Stimulated activated CD4-positive, alpha-beta T cell treated with anti-CD3 and anti-CD28 coated beads, Interleukin-1b, Interleukin-23, amount 100 ng/mL, for 1 hour (primary cell): ENCODE measurements around the gene COL25A1.

Experiments used
- DNase-seq, 2 donors: peaks; one replicate each; pipeline ENCODE4 v3.0.0-alpha.2; 2020; ENCODE audit warnings: low read depth in 2 of 2

COL25A1 gene

DNA sequence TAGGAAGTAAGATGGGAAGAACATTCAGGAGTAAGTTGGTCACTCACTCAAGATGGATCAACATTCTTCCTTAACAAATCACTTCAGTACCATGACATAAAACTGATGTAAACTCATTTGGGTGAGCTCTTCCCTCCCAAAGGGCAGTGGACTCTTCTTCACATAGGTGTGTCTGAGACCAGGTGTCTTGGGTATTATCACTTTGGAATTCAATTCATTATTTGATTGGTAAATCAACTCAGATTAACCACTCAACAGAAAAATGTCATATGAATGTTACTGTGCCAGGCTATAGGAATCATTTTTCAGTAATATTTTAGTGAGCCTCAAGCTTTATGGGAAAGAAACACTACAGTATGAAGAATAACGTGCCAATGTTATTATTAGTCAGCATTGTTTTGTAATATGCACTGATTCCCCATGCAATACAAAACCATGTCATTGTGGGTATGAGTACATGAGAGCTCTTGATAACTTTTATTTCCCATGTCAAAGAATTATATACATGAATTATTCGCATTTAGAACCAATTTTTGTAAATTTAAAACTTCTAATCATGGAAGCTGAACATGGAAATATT is 481.0 kb downstream of the COL25A1 start:
- no peak for DNase-seq

DNA sequence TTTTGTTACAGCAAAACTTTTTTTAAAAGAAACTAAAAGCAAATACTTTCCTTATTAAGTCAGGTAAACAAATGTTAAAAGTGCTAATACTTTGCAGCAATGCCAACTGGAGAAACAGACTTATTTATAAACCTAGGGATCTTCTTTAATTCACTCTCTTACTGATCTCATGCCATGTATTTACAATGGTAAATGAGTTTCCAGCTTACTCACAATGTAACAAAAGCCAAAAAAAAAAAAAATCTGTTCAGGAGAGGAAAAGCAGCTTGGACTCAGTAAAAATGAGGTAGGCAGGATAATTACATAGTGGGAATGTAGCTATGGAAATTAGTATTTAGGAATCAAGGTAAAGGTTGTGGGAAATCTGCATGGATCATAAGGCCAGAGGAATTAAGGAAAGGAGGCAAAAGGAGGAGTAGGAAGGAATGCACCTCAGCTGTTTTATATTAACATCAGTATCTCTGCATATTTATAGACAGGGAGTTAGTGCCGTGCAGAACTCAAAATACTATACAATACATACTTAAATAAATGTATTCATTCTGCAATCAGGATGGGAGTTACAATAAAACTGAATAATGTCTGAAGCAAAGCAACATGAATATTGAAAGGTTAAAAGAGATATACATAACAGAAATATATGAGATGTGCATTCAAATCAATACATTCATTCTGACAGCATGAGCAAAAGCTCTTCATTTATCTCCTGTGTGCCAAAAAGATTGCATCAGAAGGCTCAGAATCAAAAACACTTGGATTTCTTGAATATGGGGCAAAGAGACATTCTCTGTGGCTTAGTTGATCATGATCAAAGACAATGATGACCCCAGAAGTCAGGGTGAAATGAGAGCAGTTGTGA is 481.7 kb downstream of the COL25A1 start:
- DNase-seq = no peak

DNA sequence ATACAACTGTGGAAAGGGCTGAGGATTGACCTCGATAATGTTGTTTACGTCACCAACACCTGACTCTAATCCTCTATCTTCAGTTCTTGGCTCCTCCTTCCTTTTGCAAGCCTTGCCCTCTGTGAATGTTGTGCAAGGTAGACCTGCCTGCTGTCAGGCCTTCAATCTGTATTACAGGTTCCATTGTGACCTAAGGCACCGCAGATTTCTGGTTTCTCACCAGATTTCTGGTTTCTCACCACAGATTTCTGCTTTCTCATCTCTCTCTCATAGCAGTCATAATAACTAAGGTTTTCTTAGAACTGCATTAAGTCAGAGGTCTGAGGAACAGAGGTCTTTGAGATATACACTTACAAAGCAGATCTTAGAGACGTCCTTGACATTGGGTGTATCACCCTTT is 488.1 kb downstream of the COL25A1 start:
- DNase-seq = no peak

DNA sequence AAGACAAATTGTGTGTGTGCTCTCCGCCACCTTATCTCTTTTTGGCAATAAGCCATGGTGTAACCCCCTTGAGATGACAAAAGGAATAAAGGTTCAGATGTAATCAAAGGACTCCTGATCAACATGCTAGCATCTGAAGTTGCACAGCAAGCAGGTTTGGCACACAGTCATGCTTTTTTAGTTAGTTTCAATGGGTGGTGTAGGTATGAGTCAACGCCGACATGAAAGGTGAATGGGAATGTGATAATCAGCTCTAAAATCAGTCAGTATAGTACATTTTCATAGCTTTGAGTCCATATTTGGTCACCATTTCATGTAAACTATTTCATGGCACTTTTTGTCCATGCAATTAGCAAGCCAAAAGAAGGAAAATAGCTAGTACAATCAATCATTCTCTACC is 489.2 kb downstream of the COL25A1 start:
- DNase-seq = no peak

DNA sequence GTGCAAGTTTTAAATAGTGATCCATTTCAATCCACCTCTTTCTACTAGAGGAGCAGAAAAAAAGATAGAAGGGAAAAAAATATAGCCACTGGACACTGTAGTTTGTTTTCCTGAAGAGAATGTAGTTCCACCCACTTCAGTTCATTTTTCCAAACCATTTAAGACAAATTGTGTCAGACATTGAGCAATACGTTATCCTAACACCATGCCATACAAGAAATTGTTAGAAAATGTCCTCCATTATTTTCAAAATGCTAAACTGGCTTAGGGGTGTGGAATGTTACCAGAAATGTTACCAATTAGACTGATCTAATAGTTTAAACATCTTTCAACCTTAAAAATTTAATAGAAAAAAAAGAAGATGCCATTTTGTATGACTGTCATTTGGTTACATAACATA is 491.0 kb downstream of the COL25A1 start:
- DNase-seq = no peak

DNA sequence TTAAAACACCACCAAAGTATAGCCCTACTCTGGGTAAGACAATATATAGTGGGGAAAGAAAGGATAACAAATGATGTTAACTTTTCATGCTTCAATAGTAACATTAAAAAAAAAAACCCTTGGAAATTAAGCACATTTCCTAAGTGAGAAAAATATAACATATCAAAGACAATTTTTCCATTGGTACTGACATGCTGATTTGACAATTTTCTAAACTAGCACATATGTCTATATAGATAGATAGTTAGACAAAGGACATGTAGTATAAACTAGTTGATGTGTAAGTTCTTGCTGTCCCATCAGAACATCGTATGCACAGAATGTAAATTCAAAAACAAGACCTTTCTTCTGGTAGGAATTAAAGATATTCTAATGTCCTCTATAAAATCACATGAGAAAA is 492.4 kb downstream of the COL25A1 start:
- DNase-seq = no peak

DNA sequence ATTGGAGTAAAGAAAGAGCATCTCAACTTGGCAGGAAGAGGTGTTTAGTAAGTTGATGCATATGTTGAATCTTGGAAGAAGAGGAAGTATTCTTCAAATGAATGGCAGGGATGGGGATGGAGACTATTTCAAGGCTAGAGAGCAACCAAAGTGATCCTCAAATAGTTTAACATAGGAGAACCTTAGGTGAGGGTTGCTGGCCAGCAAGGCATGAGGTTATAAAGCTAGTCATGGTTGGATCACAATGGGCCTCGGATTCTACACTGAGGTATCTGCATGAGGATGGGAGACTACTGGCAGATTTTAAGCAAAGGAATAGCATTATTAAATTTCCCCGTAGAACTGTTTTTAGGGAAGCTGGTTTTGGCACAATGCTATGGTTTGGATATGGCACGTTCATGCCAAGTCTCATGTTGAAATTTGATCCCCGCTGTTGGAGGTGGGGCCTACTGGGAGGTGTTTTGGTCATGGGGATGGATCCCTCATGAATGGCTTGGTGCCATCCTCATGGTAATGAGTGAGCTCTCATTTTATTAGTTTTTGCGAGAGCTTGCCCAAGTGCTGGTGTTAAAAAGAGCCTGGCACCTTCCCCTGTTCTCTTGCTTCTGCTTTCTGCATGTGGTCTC is 497.7 kb downstream of the COL25A1 start:
- no peak for DNase-seq

DNA sequence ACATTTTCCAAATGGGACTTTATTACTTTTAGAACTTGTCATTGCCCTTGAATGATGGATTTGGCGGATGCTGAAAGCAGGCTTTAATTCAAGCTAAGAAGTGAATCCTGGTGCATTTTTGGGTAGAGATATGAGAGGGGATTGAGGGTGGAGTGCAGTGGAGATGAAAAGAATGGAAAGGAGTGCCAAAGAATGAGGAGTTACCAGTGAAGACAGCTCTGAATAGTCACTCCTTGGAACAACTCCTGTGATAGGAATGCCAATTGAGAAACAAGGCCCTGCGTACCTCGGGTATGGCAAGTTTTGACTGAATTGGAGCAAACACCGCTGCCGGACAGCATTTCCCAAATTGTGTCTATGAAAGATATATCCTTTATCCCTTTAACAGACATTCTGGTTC is 503.2 kb downstream of the COL25A1 start:
- no peak for DNase-seq

DNA sequence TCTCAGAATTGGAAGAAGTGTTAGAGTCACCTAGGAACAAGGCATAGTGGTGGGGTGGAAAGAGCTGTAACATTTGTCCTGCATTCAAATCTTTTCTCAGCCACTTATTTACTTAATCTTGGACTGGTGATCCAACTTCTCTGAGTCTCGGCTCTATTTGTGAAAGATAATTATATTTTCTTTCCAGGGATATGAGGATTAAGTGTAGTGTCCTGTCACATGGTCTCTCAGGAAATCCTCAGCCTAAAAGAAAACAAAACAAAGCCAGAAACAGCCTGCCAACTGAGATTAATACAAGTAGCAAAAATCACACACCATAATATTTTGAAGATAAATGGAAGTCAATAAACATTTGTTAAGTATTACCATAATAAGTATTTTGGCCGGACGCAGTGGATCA is 506.3 kb downstream of the COL25A1 start:
- DNase-seq = no peak

DNA sequence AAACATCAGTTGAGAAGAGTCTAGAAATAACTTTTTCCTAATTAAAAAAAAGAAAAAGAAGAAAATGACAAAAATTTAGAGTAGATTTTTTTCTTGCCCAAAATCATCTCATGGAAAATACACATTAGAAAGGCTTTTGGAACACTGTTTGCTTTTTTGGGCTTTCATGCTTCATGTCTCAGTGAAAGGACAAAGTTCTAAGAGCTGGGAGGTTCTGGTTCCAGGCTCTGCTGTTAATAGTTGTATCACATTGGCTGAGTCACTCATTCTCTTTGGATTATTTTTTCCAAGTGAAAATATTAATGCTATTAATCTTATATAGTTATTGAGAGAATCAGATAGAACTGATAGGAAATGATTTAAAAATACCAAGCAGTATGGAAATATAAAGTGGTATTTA is 506.7 kb downstream of the COL25A1 start:
- no peak for DNase-seq

DNA sequence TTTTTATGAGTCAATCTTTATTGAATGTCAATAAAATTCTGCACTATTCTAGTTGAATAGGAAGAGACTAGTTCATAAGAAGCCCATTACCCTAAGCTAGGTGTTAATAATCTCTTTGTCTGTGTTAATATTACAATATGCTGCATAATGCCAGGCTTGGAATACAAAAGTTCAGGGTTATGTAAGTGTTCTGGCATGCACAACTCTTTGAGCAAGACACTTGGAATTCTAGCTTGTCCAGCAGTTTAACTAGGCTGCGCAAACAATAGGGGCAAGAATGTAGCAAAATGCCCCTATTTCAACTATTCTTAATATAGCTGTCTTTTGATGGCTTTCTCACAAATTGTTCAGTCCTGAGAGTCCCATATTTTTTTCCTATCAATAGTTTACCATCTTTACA is 508.3 kb downstream of the COL25A1 start:
- no peak for DNase-seq

DNA sequence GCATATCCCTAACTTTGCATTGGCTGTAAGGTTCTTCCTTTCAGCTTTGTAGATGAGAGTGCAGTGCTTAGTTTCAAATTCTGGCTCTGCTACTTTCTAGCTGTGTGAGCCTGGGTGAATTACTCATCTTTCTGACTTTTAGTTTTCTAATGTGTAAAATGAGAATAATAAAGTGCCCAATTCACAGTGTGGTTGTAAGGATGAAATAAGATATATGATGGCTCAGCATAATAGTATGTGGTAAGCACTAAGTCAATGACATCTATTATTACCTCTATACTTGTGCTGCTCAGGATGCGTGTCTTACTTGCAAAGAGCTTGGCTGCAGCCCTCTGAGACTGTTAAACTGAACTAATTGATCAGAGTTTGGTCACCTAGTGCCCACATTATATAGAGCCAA is 509.0 kb downstream of the COL25A1 start:
- DNase-seq = no peak

DNA sequence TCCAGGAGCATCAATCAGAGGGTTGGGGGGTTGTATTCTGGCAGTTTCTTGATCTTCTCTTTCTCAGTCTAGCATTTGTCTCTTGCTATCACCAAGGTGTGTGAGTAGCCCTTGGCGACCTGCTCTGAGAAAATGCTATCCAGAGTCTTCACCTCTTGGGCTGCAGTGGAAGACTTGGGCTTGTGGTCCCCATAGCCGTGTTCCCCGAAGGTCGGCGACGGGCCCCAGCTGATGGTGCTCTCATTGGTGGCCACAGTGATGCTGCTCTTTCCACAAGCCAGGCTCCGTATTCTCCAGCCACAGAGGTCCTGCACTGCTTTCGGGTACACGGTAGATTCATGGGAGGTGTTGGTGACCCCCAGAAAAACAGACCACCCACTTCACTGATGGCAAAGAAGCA is 513.7 kb downstream of the COL25A1 start:
- DNase-seq = no peak

DNA sequence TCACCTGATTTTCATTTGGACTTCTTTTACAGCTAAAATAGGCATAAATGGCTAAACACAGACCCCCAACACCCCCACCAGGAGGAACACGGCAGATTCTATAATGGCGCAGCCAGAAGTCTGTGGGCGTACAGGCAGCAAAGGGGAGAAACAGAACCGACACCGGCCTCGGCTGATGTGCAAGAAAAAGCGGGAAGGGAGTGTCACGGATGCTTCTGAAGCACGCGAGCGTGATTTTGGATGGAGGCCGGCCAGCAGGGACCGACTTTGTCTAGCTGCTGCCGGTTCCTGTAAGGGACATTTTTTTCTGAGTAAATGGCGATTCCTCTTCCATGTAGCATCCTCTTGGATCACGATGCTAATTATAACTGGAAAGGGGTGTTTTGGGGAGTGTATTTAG is 514.7 kb downstream of the COL25A1 start:
- no peak for DNase-seq

DNA sequence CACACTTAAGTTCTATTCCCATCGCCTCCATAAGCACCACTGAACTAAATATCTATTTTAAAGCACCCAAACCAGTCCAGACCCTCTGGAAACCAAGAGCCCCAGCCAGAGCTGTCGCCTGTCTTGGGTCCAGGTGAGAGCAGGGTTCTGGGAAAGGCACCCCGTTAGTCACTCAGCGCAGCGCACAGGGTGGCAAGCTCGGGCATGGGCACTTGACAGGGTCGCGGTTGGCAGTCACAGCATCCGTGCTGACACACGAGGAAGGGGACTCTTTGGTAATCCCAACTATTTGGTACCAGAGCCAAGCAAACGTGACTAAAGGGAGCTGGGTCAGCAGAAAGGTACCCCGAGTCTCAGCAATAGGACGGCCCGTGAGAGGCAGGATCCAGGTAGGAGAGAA is 515.4 kb downstream of the COL25A1 start:
- no peak for DNase-seq

DNA sequence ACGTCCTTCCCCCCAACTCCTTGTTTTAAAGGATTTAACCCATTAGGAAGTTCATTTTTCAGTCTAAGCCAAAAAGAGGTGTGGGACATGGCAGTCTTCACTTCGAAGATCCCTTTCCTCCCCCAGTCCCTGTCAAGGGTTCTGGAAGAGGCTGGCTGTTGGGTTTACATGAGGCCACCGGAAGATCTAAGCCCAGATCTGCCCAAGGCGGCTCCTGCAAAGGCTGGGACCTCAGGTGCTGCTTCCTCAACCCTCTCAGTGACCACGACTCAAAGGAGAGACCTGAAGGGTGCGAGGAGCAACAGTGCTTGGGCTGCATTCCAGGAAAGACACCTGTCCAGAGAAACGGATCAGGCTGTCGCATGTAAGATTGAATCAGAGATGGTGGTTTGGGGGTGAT is 516.1 kb downstream of the COL25A1 start:
- DNase-seq = no peak

DNA sequence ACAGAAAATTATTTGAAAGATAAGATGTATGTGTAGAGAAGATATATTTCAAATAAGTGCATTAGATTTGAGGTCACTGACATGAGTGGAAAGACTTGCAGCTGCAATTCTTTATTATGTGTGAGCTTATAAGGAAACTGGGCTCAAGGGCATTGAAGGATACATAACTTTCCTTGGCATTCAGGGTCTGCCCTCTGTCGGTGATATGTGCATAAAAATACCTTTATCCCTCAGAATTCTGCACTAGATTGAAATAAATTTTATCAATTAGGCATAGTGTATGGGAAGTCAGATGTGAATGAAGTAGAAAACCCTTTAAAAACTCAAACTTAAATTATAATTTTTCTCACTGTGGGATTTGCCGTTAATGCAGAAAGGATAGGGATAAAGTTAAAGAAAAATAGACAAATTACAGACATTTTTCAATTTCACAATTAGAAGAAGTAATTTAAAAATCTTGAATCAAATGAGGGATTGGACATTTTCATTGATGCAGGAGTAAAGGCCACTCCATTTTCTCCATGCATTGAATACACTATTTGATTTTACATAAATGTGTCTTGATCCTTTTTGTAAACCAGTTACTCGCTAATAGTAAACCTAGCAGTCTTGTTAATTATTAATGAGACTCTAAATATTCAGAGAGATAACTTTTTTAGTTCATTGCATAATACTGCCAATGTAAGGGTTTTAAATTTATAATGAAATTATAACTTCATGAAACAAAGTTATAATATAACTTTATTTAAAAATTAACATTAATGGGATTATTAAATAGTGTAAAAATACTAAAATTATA is 518.6 kb downstream of the COL25A1 start:
- no peak for DNase-seq

DNA sequence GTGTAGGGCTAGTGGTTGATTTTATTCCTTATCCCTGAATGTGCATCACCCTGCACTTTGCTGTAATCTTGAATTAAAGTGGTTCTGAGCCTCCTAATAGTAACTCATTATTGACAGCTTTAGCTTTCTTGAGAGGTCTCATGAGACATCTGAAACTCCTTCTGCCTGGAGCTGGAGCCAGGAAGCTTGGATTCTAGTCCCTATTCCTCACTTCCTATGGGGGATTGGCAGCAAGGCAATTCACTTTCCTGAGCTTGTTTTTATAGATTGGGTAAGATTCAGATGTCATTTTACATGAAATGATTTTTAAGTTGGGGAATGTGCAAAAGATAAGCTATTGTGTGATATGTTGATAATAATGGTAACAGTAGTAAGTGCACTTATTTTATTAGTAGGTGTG is 522.5 kb downstream of the COL25A1 start:
- DNase-seq = no peak

DNA sequence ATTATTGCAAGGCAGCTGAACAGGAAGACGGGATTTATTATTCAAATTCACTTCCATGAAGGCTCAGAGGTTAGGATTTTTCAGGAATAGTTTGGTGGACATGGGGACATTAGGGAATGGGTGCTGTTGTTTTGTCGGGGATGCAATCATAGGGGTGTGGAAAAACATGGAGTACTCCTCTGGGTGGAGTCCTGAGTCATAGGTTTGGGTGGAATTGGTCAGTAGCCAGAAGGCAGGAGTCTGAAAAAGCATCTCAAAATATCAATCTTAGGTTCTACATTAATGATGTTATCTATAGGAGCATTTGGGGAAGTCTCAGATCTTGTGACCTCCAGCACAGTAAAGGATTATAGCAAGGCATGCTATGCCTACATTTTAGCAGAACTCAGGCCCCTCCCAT is 525.1 kb downstream of the COL25A1 start:
- no peak for DNase-seq

DNA sequence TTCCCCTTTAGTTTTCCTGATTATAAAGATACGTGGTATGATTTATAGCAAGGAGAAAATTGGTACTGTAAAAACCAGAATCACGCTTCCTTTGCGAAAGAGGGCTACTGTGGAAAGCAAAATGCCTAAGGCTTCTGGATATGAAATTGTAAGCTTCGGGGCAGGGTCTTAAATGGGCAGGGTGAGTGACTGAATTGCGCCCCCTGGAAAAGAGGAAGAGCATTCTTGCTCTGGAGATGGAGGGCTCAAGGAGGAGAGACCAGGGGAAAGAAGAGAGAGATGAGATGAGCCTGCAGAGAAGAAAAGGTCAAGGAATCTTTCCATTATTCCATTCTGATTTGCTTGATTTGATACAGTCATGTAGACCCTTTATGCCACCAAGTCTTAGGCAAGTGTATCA is 526.5 kb downstream of the COL25A1 start:
- DNase-seq = no peak

DNA sequence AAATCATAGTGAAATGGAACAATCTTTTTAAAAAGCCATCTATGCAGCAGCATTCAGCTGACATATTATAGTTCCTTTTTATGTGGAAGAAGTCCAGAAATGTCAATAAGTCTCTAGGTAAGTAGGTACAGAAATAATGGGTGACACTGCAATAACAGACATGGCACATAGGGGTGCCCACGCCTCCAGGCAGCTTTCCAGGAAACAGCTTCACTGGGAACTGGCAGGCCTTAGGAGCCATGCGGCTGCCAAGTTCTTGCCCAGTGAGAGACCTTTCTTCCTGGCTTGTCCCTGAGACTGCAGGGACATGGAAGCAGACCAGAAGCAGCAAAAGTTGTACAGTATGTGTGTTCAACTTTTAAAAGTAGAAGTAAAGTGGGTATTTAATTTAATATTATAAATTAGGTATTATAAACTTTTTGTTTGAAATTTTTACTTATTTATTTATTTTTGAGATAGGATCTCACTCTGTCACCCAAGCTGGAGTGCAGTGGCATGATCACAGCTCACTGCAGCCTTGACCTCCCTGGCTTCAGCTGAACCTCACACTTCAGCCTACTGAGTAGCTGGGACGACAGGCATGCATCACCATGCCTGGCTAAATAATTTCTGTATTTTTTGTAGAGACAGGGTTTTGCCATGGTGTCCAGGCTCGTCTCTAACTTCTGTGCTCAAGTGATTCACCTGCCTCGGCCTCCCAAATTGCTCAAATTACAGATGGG is 527.5 kb downstream of the COL25A1 start:
- DNase-seq = no peak

DNA sequence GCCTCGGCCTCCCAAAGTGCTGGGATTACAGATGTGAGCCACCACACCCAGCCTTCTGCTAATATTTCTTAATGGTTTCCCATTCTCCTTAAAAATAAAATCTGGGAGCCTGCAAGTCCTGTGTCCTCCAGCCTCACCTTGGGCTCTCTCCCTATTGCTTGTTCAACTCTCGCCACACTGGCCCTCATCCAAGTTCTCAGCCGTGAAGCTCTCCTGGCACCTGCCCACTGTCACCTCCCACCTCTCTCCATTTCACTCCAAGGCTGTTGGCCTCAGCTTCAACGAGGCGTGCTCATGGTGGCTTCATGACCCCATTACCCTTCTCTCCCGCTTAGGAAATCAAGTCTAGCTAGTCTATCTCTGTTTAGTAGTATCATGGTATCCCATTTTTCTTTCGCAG is 530.1 kb downstream of the COL25A1 start:
- no peak for DNase-seq
